GM12865 (cell line): ENCODE data around the gene PLSCR5.

Source experiments
- DNase-seq: peaks from one replicate; pipeline ENCODE4 v3.0.0; 2010; ENCODE audit warnings: low read depth
- H3K4me3 ChIP-seq: 2 replicates; pipeline ENCODE4 v1.5.1; 2011; ENCODE audit warnings: mild to moderate bottlenecking, low read depth, low read length, control low read depth
- CTCF ChIP-seq: IDR thresholded peaks from 2 replicates; pipeline ENCODE4 v1.5.1; 2011; ENCODE audit warnings: low read length, control low read depth, low read depth, inconsistent platforms; ENCODE audit not compliant: insufficient read depth; ENCODE audit errors: missing control alignments

Gene PLSCR5

GRCh38 chr3:146558781-146559180 is 46.4 kb downstream of the PLSCR5 start:
- no peak for DNase-seq

GRCh38 chr3:146557745-146558144 is 47.4 kb downstream of the PLSCR5 start:
- no peak for DNase-seq
- H3K4me3 ChIP-seq: no peak overlapping the region
- TF ChIP-seq CTCF: no peak

More at GRCh38 chr3:146558781-146559180, 46.4 kb downstream of the PLSCR5 start:
- no peak overlapping the region for H3K4me3 ChIP-seq
- TF ChIP-seq CTCF: no peak

DNA sequence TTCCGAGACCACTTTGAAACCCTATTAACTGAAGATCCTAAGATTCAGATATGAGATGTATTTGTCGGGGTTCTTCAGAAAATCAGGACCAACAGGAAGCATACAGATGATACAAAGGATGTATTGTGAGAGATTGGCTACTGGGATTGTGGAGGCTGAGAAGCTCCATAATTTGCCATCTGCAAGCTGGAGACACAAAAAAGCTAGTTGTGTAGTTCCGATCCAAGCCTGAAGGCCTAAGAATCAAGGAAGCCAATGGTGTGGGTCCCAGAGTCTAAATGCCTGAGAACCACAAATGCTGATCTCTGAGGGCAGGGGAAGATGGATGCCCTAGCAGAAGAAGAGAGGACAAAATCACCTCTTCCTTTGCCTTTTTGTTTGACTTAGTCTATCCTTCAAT is 49.8 kb downstream of the PLSCR5 start:
- no peak for DNase-seq
- H3K4me3 ChIP-seq: no peak overlapping the region
- TF ChIP-seq CTCF: no peak

- peak; percentile 19 for DNase-seq
- no peak for TF ChIP-seq CTCF
- no peak overlapping the region for H3K4me3 ChIP-seq
These were observed 50.9 kb downstream of the PLSCR5 start for GRCh38 chr3:146554151-146554760.

- no peak overlapping the region for H3K4me3 ChIP-seq
- no peak for TF ChIP-seq CTCF
- peak; percentile 61 for DNase-seq
These were observed 54.2 kb downstream of the PLSCR5 start for GRCh38 chr3:146550743-146551510.

GRCh38 chr3:146550070-146550615 is 55.0 kb downstream of the PLSCR5 start:
- no peak overlapping the region for H3K4me3 ChIP-seq
- no peak for TF ChIP-seq CTCF
- no peak for DNase-seq
